H1 (cell line): ENCODE results near the gene TPRX1.

ENCODE experiments used
- CEBPB ChIP-seq: IDR thresholded peaks from 2 replicates; pipeline ENCODE4 v1.6.1; 2012; ENCODE audit warnings: low read depth, low read length
- EGR1 ChIP-seq: IDR thresholded peaks from 2 replicates; pipeline ENCODE4 v1.6.1; 2011; ENCODE audit warnings: low read depth, low read length, borderline replicate concordance
- JUN ChIP-seq: IDR thresholded peaks from 2 replicates; pipeline ENCODE4 v1.6.1; 2011; ENCODE audit warnings: low read depth, mild to moderate bottlenecking, improper control_type of control experiment, low read length
- KDM1A ChIP-seq: fragments of 200-600, 300-600 bp; sonication (generic); IDR thresholded peaks from 2 replicates; pipeline ENCODE4 v1.7.1; 2016; ENCODE audit warnings: mild to moderate bottlenecking, low read length, borderline replicate concordance
- RAD21 ChIP-seq, 2 experiments: IDR thresholded peaks in 1 of 2; conservative IDR thresholded peaks in 1 of 2; 2 replicates each; pipeline ENCODE4 v1.6.1; 2011; ENCODE audit warnings: low read depth in 2 of 2, low read length in 2 of 2, improper control_type of control experiment in 1 of 2, inconsistent platforms in 1 of 2, mild to moderate bottlenecking in 1 of 2, moderate library complexity in 1 of 2
- SRF ChIP-seq: IDR thresholded peaks from 2 replicates; pipeline ENCODE4 v1.6.1; 2011; ENCODE audit warnings: mild to moderate bottlenecking, low read depth, low read length, moderate library complexity
- TF ChIP-seq, protein P1 (sequence below), 3 experiments: IDR thresholded peaks; 1 replicate in 2 of 3; 2 replicates in 1 of 3; pipeline versions ENCODE4 v1.5.1 to v1.6.1; 2011; ENCODE audit warnings: low read length in 3 of 3, mild to moderate bottlenecking in 3 of 3, inconsistent platforms in 2 of 3, low read depth in 1 of 3, moderate library complexity in 1 of 3; ENCODE audit not compliant: insufficient read depth in 1 of 3; ENCODE audit errors: control extremely low read depth in 1 of 3
- TF ChIP-seq, protein P2 (sequence below): IDR thresholded peaks from 2 replicates; pipeline ENCODE4 v1.6.1; 2012; ENCODE audit warnings: inconsistent platforms

DNA sequence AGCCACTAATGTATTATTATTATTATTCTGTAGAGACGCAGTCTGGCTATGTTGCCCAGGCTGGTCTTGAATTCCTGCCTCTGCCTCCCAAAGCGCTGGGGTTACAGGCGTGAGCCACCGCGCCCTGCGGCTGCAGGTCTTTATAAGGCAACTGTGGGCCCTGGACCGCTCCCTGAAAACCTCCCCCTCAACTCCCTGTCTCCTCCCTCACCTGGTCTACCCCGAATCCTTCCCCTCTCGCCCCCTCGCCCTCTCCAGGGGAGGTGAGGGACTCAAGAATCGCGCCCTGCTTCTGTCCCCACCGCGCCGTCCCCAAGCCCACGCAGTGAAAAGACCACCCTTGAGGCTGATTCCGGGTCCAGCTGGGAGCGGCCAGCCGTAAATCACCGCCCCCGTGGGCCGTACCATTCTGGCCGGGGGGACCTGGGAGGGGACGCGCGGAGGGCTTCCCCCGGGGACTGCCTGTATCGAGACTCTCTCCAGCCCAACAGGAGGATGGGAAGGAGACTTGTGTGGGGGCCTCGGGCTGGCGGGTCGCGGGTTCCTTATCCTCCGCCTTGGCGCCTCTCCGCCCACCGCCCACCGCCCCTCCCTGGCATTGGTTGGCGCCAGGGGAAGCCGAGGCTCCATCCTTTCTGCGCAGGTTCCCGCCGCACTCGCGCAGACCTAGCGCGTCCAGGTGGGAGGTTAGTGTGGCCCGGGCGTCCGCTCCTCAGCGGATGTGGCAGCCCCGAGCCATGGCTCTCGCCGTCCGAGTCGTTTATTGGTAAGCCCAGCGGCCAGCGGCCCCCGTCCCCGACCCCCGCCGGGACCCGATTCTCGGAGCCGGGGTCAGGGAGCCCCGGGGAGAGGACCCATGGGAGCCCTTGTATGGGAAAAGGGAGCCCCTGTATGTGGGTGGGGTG lies 26.1 kb downstream of the TPRX1 start, which contains the start of gene SELENOW:
- peak; percentile 96 for TF ChIP-seq EGR1
- TF ChIP-seq SRF: no peak
- no peak for TF ChIP-seq RAD21 (IDR thresholded peaks at IDR 0.05 in 1 of 2, conservative IDR thresholded peaks at IDR 0.05 in 1 of 2; ENCODE audit: low read depth in 2 of 2, low read length in 2 of 2)
- no peak for TF ChIP-seq JUN
- TF ChIP-seq, protein P1, sequence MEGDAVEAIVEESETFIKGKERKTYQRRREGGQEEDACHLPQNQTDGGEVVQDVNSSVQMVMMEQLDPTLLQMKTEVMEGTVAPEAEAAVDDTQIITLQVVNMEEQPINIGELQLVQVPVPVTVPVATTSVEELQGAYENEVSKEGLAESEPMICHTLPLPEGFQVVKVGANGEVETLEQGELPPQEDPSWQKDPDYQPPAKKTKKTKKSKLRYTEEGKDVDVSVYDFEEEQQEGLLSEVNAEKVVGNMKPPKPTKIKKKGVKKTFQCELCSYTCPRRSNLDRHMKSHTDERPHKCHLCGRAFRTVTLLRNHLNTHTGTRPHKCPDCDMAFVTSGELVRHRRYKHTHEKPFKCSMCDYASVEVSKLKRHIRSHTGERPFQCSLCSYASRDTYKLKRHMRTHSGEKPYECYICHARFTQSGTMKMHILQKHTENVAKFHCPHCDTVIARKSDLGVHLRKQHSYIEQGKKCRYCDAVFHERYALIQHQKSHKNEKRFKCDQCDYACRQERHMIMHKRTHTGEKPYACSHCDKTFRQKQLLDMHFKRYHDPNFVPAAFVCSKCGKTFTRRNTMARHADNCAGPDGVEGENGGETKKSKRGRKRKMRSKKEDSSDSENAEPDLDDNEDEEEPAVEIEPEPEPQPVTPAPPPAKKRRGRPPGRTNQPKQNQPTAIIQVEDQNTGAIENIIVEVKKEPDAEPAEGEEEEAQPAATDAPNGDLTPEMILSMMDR (IDR thresholded peaks at IDR 0.05; ENCODE audit: control extremely low read depth in 1 of 3, insufficient read depth in 1 of 3, low read depth in 1 of 3, low read length in 3 of 3): no peak
- TF ChIP-seq, protein P2, sequence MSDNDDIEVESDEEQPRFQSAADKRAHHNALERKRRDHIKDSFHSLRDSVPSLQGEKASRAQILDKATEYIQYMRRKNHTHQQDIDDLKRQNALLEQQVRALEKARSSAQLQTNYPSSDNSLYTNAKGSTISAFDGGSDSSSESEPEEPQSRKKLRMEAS: peak; percentile 24; the same call in 1 of the 2 replicates
- no peak for TF ChIP-seq CEBPB
- TF ChIP-seq KDM1A: no peak
